Vagina (tissue), 2 donors: ENCODE results near the gene ERVK3-1.

ENCODE experiments used
- POLR2A ChIP-seq, 2 donors: fragments of 450-650 bp; IDR thresholded peaks; one replicate each; pipeline ENCODE4 v1.6.1; 2017; ENCODE audit warnings: antibody characterized with exemption in 2 of 2, mild to moderate bottlenecking in 2 of 2, moderate library complexity in 2 of 2
- POLR2AphosphoS5 ChIP-seq, 2 donors: sonication (generic); formaldehyde crosslinking; IDR thresholded peaks; one replicate each; pipeline ENCODE4 v1.9.0; 2017; ENCODE audit warnings: antibody characterized with exemption in 2 of 2, mild to moderate bottlenecking in 2 of 2, low read depth in 1 of 2; ENCODE audit not compliant: insufficient read depth in 1 of 2
- TF ChIP-seq, protein P1 (sequence below), 3 experiments: fragments of 450-650 bp in 2 of 3; fragments of 200-600 bp in 1 of 3; sonication (generic) in 1 of 3; IDR thresholded peaks; one replicate each; pipeline ENCODE4 v1.5.1; 2017 to 2019; ENCODE audit warnings: antibody characterized with exemption in 3 of 3, mild to moderate bottlenecking in 2 of 3, moderate library complexity in 2 of 3

DNA sequence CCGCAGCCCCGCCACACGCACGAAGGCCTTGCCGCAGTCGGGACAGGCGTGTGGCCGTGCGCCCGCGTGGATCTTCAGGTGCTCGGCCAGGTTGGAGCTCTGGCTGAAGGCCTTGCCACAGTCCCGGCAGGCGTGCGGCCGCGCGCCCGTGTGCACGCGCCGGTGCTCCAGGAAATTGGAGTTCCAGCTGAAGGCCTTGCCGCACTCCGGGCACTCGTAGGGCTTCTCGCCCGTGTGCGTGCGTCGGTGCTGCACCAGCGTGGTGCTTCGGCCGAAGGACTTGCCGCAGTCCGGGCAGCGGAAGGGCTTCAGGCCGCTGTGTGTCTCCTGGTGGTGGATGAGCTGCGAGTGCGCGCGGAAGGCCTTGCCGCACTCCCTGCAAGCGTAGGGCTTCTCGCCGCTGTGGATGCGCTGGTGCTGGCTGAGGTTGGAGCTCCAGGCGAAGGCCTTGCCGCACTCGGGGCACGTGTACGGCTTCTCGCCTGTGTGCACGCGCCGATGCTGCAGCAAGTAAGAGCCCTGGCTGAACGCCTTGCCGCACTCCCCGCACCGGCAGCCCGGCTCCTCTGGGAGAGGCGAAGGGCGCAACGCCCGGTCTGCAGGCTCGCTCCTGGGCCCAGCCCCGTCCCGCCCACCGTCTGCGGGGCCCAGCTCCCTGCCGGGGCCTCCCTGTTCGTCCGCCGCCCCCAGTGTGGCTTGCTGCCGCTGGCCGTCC, 51.7 kb downstream of the ERVK3-1 start:
- TF ChIP-seq, protein P1, sequence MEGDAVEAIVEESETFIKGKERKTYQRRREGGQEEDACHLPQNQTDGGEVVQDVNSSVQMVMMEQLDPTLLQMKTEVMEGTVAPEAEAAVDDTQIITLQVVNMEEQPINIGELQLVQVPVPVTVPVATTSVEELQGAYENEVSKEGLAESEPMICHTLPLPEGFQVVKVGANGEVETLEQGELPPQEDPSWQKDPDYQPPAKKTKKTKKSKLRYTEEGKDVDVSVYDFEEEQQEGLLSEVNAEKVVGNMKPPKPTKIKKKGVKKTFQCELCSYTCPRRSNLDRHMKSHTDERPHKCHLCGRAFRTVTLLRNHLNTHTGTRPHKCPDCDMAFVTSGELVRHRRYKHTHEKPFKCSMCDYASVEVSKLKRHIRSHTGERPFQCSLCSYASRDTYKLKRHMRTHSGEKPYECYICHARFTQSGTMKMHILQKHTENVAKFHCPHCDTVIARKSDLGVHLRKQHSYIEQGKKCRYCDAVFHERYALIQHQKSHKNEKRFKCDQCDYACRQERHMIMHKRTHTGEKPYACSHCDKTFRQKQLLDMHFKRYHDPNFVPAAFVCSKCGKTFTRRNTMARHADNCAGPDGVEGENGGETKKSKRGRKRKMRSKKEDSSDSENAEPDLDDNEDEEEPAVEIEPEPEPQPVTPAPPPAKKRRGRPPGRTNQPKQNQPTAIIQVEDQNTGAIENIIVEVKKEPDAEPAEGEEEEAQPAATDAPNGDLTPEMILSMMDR (IDR thresholded peaks at IDR 0.05) = no peak
- TF ChIP-seq POLR2AphosphoS5 (IDR thresholded peaks at IDR 0.05; ENCODE audit: insufficient read depth in 1 of 2, low read depth in 1 of 2) (no peak), POLR2A (IDR thresholded peaks at IDR 0.05) (no peak)
